ENCODE data around the gene TENT5C.

GRCh38 chr1:117594261-117594990 lies 11.4 kb upstream of the TENT5C start:
- TF ChIP-seq CTCF (IDR thresholded peaks at IDR 0.05) (no peak), POLR2AphosphoS5 (IDR thresholded peaks at IDR 0.05) (no peak)

Measured in suprapubic skin (tissue), 3 donors.